ENCODE results near the gene MAGEA9.
A peak's percentile ranks its signal among the peaks of the same experiment; 100 is the strongest.
"Not testable (repeated sequence)": the region's sequence is repeated elsewhere in the genome, so short reads cannot be mapped to it uniquely, and the experiment has no call there.

The MAGEA9 gene

GRCh38 chrX:149807747-149808458, 26.2 kb downstream of the MAGEA9 start:
- DNase-seq (ENCODE audit: low spot score), result no peak

GRCh38 chrX:149818652-149819051, 36.9 kb downstream of the MAGEA9 start:
- no peak for DNase-seq (ENCODE audit: low spot score)

- no peak for DNase-seq (ENCODE audit: low spot score)
These were observed 37.6 kb downstream of the MAGEA9 start for GRCh38 chrX:149819371-149819770.

- DNase-seq (ENCODE audit: low spot score), result peak; percentile 11
These were observed 43.7 kb downstream of the MAGEA9 start for GRCh38 chrX:149825424-149825823.

- DNase-seq (ENCODE audit: low spot score), result no peak
These were observed 45.5 kb downstream of the MAGEA9 start for GRCh38 chrX:149827254-149827653.

GRCh38 chrX:149829751-149830191, 48.0 kb downstream of the MAGEA9 start:
- no peak for DNase-seq (ENCODE audit: low spot score)

GRCh38 chrX:149830192-149830873, 48.6 kb downstream of the MAGEA9 start:
- DNase-seq (ENCODE audit: low spot score), result no peak

- DNase-seq (ENCODE audit: low spot score), result no peak
These were observed 49.7 kb downstream of the MAGEA9 start for GRCh38 chrX:149831473-149831872.

- not testable (repeated sequence) for DNase-seq (ENCODE audit: low spot score)
These were observed 55.0 kb downstream of the MAGEA9 start for GRCh38 chrX:149836728-149837127.

- no peak for DNase-seq (ENCODE audit: low spot score)
These were observed 55.4 kb downstream of the MAGEA9 start for GRCh38 chrX:149837167-149837566.

Measured in iPS-NIHi11 (cell line).